OCI-LY1 (cell line): ENCODE measurements around the gene CYTL1.

ENCODE experiments used
- H2AFZ ChIP-seq: fragments of 200-600 bp; sonication (generic), shearing (Covaris generic); 2 replicates; pipeline ENCODE4 v1.6.0; 2014; ENCODE audit warnings: antibody characterized with exemption, mild to moderate bottlenecking, low read length
- H3F3A ChIP-seq: fragments of 200-600 bp; sonication (generic), shearing (Covaris generic); 2 replicates; pipeline ENCODE4 v1.6.0; 2014; ENCODE audit warnings: mild to moderate bottlenecking, antibody characterized with exemption, low read length, moderate library complexity; ENCODE audit not compliant: insufficient read depth
- H3K27ac ChIP-seq: fragments of 200-600 bp; sonication (generic); 2 replicates; pipeline ENCODE4 v1.5.1; 2014; ENCODE audit warnings: low read length, mixed run types, mild to moderate bottlenecking, low read depth; ENCODE audit not compliant: poor library complexity, severe bottlenecking
- H3K27me3 ChIP-seq: fragments of 200-600 bp; sonication (generic); 2 replicates; pipeline ENCODE4 v1.6.0; 2014; ENCODE audit warnings: antibody characterized with exemption, mild to moderate bottlenecking, low read length, moderate library complexity; ENCODE audit not compliant: insufficient read depth
- H3K36me3 ChIP-seq: fragments of 200-600 bp; sonication (generic); 2 replicates; pipeline ENCODE4 v1.6.1; 2014; ENCODE audit warnings: mild to moderate bottlenecking, antibody characterized with exemption, low read length, moderate library complexity, mixed read lengths; ENCODE audit not compliant: insufficient read depth
- H3K4me1 ChIP-seq: fragments of 200-600 bp; sonication (generic); 2 replicates; pipeline ENCODE4 v1.5.1; 2014; ENCODE audit warnings: mild to moderate bottlenecking, low read length, moderate library complexity; ENCODE audit not compliant: insufficient read depth, severe bottlenecking
- H3K4me2 ChIP-seq: fragments of 200-600 bp; sonication (generic), shearing (Covaris generic); 2 replicates; pipeline ENCODE4 v1.6.1; 2014; ENCODE audit warnings: low read length
- H3K4me3 ChIP-seq: fragments of 200-600 bp; sonication (generic); 2 replicates; pipeline ENCODE4 v1.5.1; 2014; ENCODE audit warnings: low read length, low read depth, mild to moderate bottlenecking, mixed read lengths; ENCODE audit not compliant: poor library complexity, severe bottlenecking
- H3K79me2 ChIP-seq: fragments of 200-600 bp; shearing (Covaris generic); 2 replicates; pipeline ENCODE4 v1.6.1; 2016; ENCODE audit warnings: mixed run types, low read length, mixed read lengths; ENCODE audit not compliant: insufficient read depth
- H3K9ac ChIP-seq: fragments of 200-600 bp; sonication (generic), shearing (Covaris generic); 2 replicates; pipeline ENCODE4 v1.6.1; 2014; ENCODE audit warnings: mild to moderate bottlenecking, low read length, mixed read lengths
- H3K9me2 ChIP-seq: fragments of 200-600 bp; sonication (generic), shearing (Covaris generic); 2 replicates; pipeline ENCODE4 v1.6.1; 2014; ENCODE audit warnings: low read depth, mild to moderate bottlenecking, low read length, mixed read lengths
- H3K9me3 ChIP-seq: fragments of 200-600 bp; shearing (Covaris generic); 2 replicates; pipeline ENCODE4 v1.6.1; 2014; ENCODE audit warnings: low read length, mixed read lengths
- H4K20me1 ChIP-seq: fragments of 200-600 bp; sonication (generic), shearing (Covaris generic); 2 replicates; pipeline ENCODE4 v1.6.0; 2016; ENCODE audit warnings: mild to moderate bottlenecking, low read length; ENCODE audit not compliant: insufficient read depth
- EZH2 ChIP-seq: fragments of 200-600 bp; sonication (generic), shearing (Covaris generic); IDR thresholded peaks from 2 replicates; pipeline ENCODE4 v1.8.0; 2017; ENCODE audit warnings: borderline replicate concordance, mixed run types, mild to moderate bottlenecking, antibody characterized with exemption, low read length, moderate library complexity, mixed read lengths
- TF ChIP-seq, protein P1 (sequence below): fragments of 200-600 bp; sonication (generic), shearing (Covaris generic); IDR thresholded peaks from 2 replicates; pipeline ENCODE4 v1.5.1; 2017; ENCODE audit warnings: mild to moderate bottlenecking, antibody characterized with exemption, low read length, moderate library complexity, mixed read lengths

CYTL1 gene

DNA sequence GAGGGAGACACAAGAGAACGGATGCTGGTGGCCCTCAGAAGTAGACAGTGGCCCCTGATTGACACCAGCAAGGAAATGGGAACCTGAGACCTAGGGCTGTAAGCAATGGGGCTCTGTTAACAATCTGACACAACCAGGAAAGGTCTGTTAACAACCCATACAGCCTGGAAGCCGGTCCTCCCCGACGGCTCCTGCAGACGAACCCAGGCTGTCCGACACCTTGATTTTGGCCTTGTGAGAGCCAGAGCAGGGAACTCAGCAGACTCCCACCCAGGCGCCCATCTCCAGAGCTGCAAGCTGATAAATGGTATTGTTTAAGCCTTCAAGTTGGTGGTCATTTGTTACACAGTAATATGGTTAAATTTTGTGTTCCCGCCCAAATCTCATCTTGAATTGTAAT lies 10.2 kb upstream of the CYTL1 start:
- Histone ChIP-seq H3K9me2 (no peaks in the 10 kb centered on the region), H2AFZ (no peak overlapping the region), H3K9me3 (no peaks in the 10 kb centered on the region), H3K4me2 (no peak overlapping the region), H3K27ac (no peak overlapping the region), H3K4me1 (peaks cover 18% of the 10 kb centered on the region), H3K4me3 (no peak overlapping the region), H3K27me3 (no peaks in the 10 kb centered on the region; the same call in 1 of the 2 replicates), H3F3A (no peaks in the 10 kb centered on the region), H4K20me1 (no peaks in the 10 kb centered on the region), H3K36me3 (no peaks in the 10 kb centered on the region), H3K9ac (no peak overlapping the region), H3K79me2 (no peaks in the 10 kb centered on the region)
- no peak for TF ChIP-seq EZH2
- TF ChIP-seq, protein P1, sequence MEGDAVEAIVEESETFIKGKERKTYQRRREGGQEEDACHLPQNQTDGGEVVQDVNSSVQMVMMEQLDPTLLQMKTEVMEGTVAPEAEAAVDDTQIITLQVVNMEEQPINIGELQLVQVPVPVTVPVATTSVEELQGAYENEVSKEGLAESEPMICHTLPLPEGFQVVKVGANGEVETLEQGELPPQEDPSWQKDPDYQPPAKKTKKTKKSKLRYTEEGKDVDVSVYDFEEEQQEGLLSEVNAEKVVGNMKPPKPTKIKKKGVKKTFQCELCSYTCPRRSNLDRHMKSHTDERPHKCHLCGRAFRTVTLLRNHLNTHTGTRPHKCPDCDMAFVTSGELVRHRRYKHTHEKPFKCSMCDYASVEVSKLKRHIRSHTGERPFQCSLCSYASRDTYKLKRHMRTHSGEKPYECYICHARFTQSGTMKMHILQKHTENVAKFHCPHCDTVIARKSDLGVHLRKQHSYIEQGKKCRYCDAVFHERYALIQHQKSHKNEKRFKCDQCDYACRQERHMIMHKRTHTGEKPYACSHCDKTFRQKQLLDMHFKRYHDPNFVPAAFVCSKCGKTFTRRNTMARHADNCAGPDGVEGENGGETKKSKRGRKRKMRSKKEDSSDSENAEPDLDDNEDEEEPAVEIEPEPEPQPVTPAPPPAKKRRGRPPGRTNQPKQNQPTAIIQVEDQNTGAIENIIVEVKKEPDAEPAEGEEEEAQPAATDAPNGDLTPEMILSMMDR, result no peak

DNA sequence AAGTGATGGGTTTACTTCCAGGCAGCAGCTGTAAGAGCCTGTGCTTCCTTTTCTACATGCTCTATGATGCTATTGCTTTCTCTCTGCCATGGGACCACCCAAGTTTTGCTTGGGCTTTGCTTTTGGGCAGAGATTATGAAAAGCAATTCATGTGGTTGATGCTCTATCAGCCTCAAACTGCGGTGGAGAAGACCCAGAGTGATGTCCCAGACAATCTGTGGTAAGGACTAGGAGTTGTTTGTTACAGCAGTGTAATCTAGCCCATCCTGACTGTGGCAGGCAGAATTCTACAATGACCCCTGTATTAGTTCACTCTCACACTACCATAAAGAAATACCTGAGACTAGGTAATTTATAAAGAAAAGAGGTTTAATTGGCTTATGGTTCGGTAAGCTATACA lies 9.2 kb upstream of the CYTL1 start:
- Histone ChIP-seq H4K20me1 (no peaks in the 10 kb centered on the region), H3K9ac (no peak overlapping the region), H3K27ac (no peak overlapping the region), H3F3A (no peaks in the 10 kb centered on the region), H3K4me2 (no peak overlapping the region), H3K4me3 (no peak overlapping the region), H3K27me3 (no peaks in the 10 kb centered on the region; the same call in 1 of the 2 replicates), H3K36me3 (no peaks in the 10 kb centered on the region), H3K4me1 (peaks cover 9% of the 10 kb centered on the region), H3K79me2 (no peaks in the 10 kb centered on the region), H3K9me3 (no peaks in the 10 kb centered on the region), H2AFZ (no peak overlapping the region), H3K9me2 (no peaks in the 10 kb centered on the region)
- TF ChIP-seq EZH2, result no peak
- TF ChIP-seq, protein P1, result no peak

DNA sequence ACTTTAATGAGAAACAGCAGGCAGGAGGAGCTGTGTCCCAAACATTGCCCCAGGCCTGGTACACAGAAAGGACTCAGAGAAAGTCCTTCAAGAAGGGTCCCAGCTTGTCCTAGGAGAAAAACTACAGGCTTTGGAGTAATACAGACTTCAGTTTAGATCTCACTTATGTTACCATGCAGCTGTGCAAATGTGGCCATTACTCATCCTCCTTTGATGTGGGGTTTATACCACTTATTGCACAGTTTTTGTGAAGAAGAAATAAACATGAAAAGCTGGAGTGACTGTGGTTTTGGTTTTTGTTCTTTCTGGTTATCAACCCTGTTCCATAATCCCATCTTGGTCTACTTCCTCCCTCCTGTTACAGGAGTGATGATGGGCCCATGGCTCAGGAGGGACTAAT lies 8.1 kb upstream of the CYTL1 start:
- H3K4me1 ChIP-seq, result no peaks in the 10 kb centered on the region
- no peak overlapping the region for H3K4me2 ChIP-seq
- H3K9me2 ChIP-seq, result no peaks in the 10 kb centered on the region
- no peak overlapping the region for H3K27ac ChIP-seq
- H3F3A ChIP-seq, result no peaks in the 10 kb centered on the region
- no peaks in the 10 kb centered on the region; the same call in 1 of the 2 replicates for H3K27me3 ChIP-seq
- H3K36me3 ChIP-seq, result no peaks in the 10 kb centered on the region
- no peak overlapping the region for H3K9ac ChIP-seq
- no peaks in the 10 kb centered on the region for H3K79me2 ChIP-seq
- H3K9me3 ChIP-seq, result no peaks in the 10 kb centered on the region
- no peaks in the 10 kb centered on the region for H4K20me1 ChIP-seq
- H2AFZ ChIP-seq, result no peak overlapping the region
- H3K4me3 ChIP-seq, result no peak overlapping the region
- no peak for TF ChIP-seq EZH2
- TF ChIP-seq, protein P1, result no peak
